GM12878 (cell line): ENCODE results near the gene SIL1. TPM values are rescaled to one million over a fixed set of nuclear protein-coding genes. Genes with fewer than 3 reads are reported as not detected.

ENCODE experiments used
- ATAC-seq: fragments of 200-7000 bp; cut with Tn5 transposase; 3 replicates; pipeline ENCODE4 v1.9.1; 2020; ENCODE audit warnings: mild to moderate bottlenecking, moderate library complexity
- BruUV-seq: library from RNA; stranded (reverse); fragments of 400-500 nt; replicated peaks from 2 replicates; lab custom pipeline; 2021; lab: Mats Ljungman, UMichigan
- CTCF ChIA-PET: fragments of 300-600 bp; sonication (Branson Sonifier 250); formaldehyde crosslinking; extraction: SDS; loops from one replicate; lab custom pipeline; 2021; ENCODE audit warnings: inconsistent platforms; lab: Yijun Ruan, JAX
- POLR2A ChIA-PET: fragments of 350-600 bp; formaldehyde crosslinking; extraction: SDS; loops from one replicate; lab custom pipeline; 2021; ENCODE audit warnings: inconsistent platforms; lab: Charles Lee
- RAD21 ChIA-PET: fragments of 300-600 bp; sonication (Branson Sonifier 250); formaldehyde crosslinking; loops from one replicate; lab custom pipeline; 2023; ENCODE audit warnings: antibody characterized with exemption; ENCODE audit not compliant: unreplicated experiment; lab: Charles Lee
- SMC1A ChIA-PET: fragments of 300-600 bp; sonication (Branson Sonifier 250); formaldehyde crosslinking; loops from one replicate; lab custom pipeline; 2023; ENCODE audit not compliant: unreplicated experiment, uncharacterized antibody; lab: Charles Lee
- DNase-seq: peaks from one replicate; pipeline ENCODE4 v3.0.0-alpha.2; 2011; ENCODE audit warnings: low read depth, low spot score
- FAIRE-seq: peaks from 3 replicates; lab custom pipeline; 2011; peaks lifted over from hg19 to GRCh38; lab: Jason Lieb, UNC
- H2AFZ ChIP-seq: 2 replicates; pipeline ENCODE4 v1.6.0; 2011; ENCODE audit warnings: low read depth, low read length, control low read depth; ENCODE audit not compliant: control insufficient read depth
- H3K27ac ChIP-seq: 2 replicates; pipeline ENCODE4 v1.5.1; 2011; ENCODE audit warnings: control low read depth; ENCODE audit not compliant: control insufficient read depth, insufficient read depth
- H3K27me3 ChIP-seq, 2 experiments: replicated peaks in 1 of 2; 2 replicates each; pipeline versions ENCODE4 v1.6.0 to v1.6.1; 2011; ENCODE audit warnings: low read length in 1 of 2; ENCODE audit not compliant: control insufficient read depth in 2 of 2, insufficient read depth in 2 of 2
- H3K36me3 ChIP-seq, 2 experiments: 2 replicates each; pipeline ENCODE4 v1.5.1; 2011; ENCODE audit warnings: low read length in 1 of 2; ENCODE audit not compliant: control insufficient read depth in 2 of 2, insufficient read depth in 2 of 2
- H3K4me1 ChIP-seq: 2 replicates; pipeline ENCODE4 v1.6.1; 2011; ENCODE audit warnings: mild to moderate bottlenecking, low read length, moderate library complexity, mixed read lengths; ENCODE audit not compliant: control insufficient read depth, insufficient read depth
- H3K4me2 ChIP-seq: 2 replicates; pipeline ENCODE4 v1.6.0; 2011; ENCODE audit warnings: control low read depth; ENCODE audit not compliant: control insufficient read depth, insufficient read depth
- H3K4me3 ChIP-seq: fragments of 200-600 bp; sonication (generic); 2 replicates; pipeline ENCODE4 v1.5.1; 2016
- H3K79me2 ChIP-seq: 2 replicates; pipeline ENCODE4 v1.6.0; 2011; ENCODE audit warnings: low read length; ENCODE audit not compliant: control insufficient read depth, insufficient read depth
- H3K9ac ChIP-seq: 2 replicates; pipeline ENCODE4 v1.8.0; 2011; ENCODE audit warnings: low read length, control low read depth, mixed read lengths; ENCODE audit not compliant: control insufficient read depth, insufficient read depth
- H3K9me3 ChIP-seq: replicated peaks from 3 replicates; pipeline ENCODE4 v1.5.1; 2011; ENCODE audit warnings: mild to moderate bottlenecking, low read length; ENCODE audit not compliant: control insufficient read depth, insufficient read depth
- H4K20me1 ChIP-seq: 2 replicates; pipeline ENCODE4 v1.6.0; 2011; ENCODE audit not compliant: control insufficient read depth, insufficient read depth
- CHD2 ChIP-seq: IDR thresholded peaks from 2 replicates; pipeline ENCODE4 v1.6.1; 2011; ENCODE audit warnings: low read depth, low read length, improper control_type of control experiment, borderline replicate concordance
- IRF4 ChIP-seq: IDR thresholded peaks from 2 replicates; pipeline ENCODE4 v1.6.1; 2011; ENCODE audit warnings: low read depth, low read length
- KLF5 ChIP-seq: fragments of 450-650 bp; IDR thresholded peaks from 2 replicates; pipeline ENCODE4 v1.6.1; 2014; ENCODE audit warnings: mild to moderate bottlenecking; ENCODE audit not compliant: partially characterized antibody
- MEF2B ChIP-seq: fragments of 450-650 bp; IDR thresholded peaks from 2 replicates; pipeline ENCODE4 v1.6.1; 2018; ENCODE audit warnings: mild to moderate bottlenecking, moderate library complexity; ENCODE audit not compliant: partially characterized antibody, poor library complexity, severe bottlenecking
- MTA2 ChIP-seq: fragments of 450-650 bp; IDR thresholded peaks from 2 replicates; pipeline ENCODE4 v1.6.1; 2016; ENCODE audit warnings: low read depth, mild to moderate bottlenecking, moderate library complexity
- NFIC ChIP-seq: IDR thresholded peaks from 2 replicates; pipeline ENCODE4 v1.6.1; 2012; ENCODE audit warnings: low read depth, mild to moderate bottlenecking, inconsistent platforms, low read length, moderate library complexity
- POLR2AphosphoS5 ChIP-seq: IDR thresholded peaks from 2 replicates; pipeline ENCODE4 v1.6.1; 2011; ENCODE audit warnings: mild to moderate bottlenecking, low read length, inconsistent platforms
- POU2F2 ChIP-seq: IDR thresholded peaks from 3 replicates; pipeline ENCODE4 v1.6.1; 2011; ENCODE audit warnings: low read depth, mild to moderate bottlenecking, low read length, borderline replicate concordance
- RFX5 ChIP-seq: IDR thresholded peaks from 2 replicates; pipeline ENCODE4 v1.6.1; 2011; ENCODE audit warnings: low read depth, low read length, improper control_type of control experiment
- YBX1 ChIP-seq: fragments of 450-650 bp; IDR thresholded peaks from 2 replicates; pipeline ENCODE4 v1.6.1; 2016; ENCODE audit warnings: antibody characterized with exemption
- ZZZ3 ChIP-seq: IDR thresholded peaks from 2 replicates; pipeline ENCODE4 v1.6.1; 2011; ENCODE audit warnings: low read depth; ENCODE audit not compliant: control insufficient read depth, insufficient read length
- whole genome bisulfite sequencing: methylation state at CpG from one replicate; pipeline ENCODE4 v1.1.6; 2016; ENCODE audit warnings: low lambda C conversion rate; ENCODE audit not compliant: insufficient replicate concordance, insufficient coverage; ENCODE audit errors: missing lambda C conversion rate; 5-methylcytosine and 5-hydroxymethylcytosine counted together
- in situ Hi-C: fragments of 300-500 bp; cut with MboI; formaldehyde crosslinking; loops from 9 replicates; pipeline ENCODE4 v1.14.3; 2018; ENCODE audit warnings: mixed read lengths
- intact Hi-C: fragments of 100-400 bp; cut with micrococcal nuclease; formaldehyde crosslinking; loops from one replicate; pipeline ENCODE4 v1.14.2; 2022; ENCODE audit not compliant: unreplicated experiment
- polyA plus RNA-seq, 11 experiments: library from polyadenylated mRNA; depleted of rRNA in 4 of 11; unstranded in 6 of 11; stranded (reverse) in 5 of 11; fragments of >200 nt; fragmentation: Nextera tagmentation in 4 of 11; fragmentation: Illumina TruSeq in 1 of 11; extraction: Ambion mirVana in 4 of 11; extraction: Trizol in 1 of 11; gene quantifications; 1 replicate in 1 of 11; 2 replicates in 10 of 11; pipeline versions ENCODE4 v1.2.1 to v1.2.3, GENCODE V29; 2011 to 2016; ENCODE audit warnings: inconsistent platforms in 2 of 11, missing spikeins in 2 of 11, low read depth in 1 of 11
- total RNA-seq, 4 experiments: library from RNA; depleted of rRNA in 3 of 4; stranded (reverse); fragments of >200 nt in 3 of 4; fragmentation: Illumina TruSeq in 1 of 4; extraction: Trizol in 1 of 4; gene quantifications; 2 replicates each; pipeline versions ENCODE4 v1.2.1 to v1.2.3, GENCODE V29; 2013 to 2021
- TF ChIP-seq, protein P1 (sequence below): fragments of 450-650 bp; formaldehyde crosslinking; IDR thresholded peaks from 2 replicates; pipeline ENCODE4 v1.4.0; 2020; ENCODE audit warnings: mild to moderate bottlenecking, moderate library complexity
- TF ChIP-seq, protein P2 (sequence below): fragments of 450-650 bp; IDR thresholded peaks from 2 replicates; pipeline ENCODE4 v1.6.1; 2016; ENCODE audit warnings: mild to moderate bottlenecking
- TF ChIP-seq, protein P3 (sequence below): fragments of 450-650 bp; IDR thresholded peaks from 2 replicates; pipeline ENCODE4 v1.6.1; 2014; ENCODE audit warnings: mild to moderate bottlenecking

The SIL1 gene
- total and polyA plus RNA-seq, 10 of the 15 experiments (the other 5 are each of a cell fraction or from before 2014, with no cell fraction given), result 4.1 to 49.8 (median 29.4) TPM

DNA sequence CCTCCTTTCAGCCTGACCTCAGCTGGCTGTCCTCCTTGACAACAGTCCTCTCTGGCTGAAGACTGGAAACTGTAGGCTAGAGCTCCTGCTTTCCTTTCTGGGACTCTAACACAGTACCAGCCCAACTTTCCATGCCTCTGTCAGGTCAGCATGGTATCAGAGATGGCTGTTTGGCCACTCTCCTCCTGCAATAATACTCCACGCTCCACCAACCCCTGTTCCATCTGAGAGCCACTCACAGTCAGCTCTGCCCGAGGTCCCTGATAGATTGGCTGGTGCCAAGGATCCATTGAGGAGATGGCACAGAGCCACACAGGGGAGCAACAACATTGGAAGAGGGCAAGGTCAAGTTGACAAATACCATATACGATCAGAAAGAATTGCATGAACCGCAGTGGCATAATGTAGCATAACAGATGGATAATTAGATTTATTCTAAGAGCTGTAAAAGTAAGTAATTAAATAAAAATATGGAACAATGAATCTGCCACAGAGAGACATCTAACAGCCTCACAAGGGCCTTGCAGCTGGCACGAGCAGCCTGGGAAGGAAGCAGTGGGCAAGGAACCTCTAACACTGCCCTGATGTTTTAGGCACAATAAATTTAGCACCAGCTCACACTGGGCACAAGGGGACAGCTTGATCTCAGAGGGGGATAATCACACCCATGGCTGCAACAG is 228.7 kb downstream of the SIL1 start:
- CTCF ChIA-PET, result no interaction called here
- BruUV-seq, result no TSS peak
- RAD21 ChIA-PET, result no interaction called here
- Histone ChIP-seq H3K4me2 (no peak overlapping the region), H3K4me1 (no peaks in the 10 kb centered on the region), H3K4me3 (no peak overlapping the region), H3K9me3 (no peaks in the 10 kb centered on the region), H3K27ac (no peak overlapping the region), H3K9ac (no peak overlapping the region), H2AFZ (no peak overlapping the region), H4K20me1 (no peaks in the 10 kb centered on the region)
- intact Hi-C loops, result no loop called here
- POLR2A ChIA-PET, result no interaction called here
- DNase-seq (no peak), FAIRE-seq (no peak), ATAC-seq (no peak)
- TF ChIP-seq IRF4 (no peak), NFIC (no peak), YBX1 (no peak), ZZZ3 (no peak), RFX5 (no peak), KLF5 (no peak), MEF2B (no peak), POU2F2 (no peak), MTA2 (no peak), CHD2 (no peak), POLR2AphosphoS5 (no peak)
- TF ChIP-seq, protein P1, sequence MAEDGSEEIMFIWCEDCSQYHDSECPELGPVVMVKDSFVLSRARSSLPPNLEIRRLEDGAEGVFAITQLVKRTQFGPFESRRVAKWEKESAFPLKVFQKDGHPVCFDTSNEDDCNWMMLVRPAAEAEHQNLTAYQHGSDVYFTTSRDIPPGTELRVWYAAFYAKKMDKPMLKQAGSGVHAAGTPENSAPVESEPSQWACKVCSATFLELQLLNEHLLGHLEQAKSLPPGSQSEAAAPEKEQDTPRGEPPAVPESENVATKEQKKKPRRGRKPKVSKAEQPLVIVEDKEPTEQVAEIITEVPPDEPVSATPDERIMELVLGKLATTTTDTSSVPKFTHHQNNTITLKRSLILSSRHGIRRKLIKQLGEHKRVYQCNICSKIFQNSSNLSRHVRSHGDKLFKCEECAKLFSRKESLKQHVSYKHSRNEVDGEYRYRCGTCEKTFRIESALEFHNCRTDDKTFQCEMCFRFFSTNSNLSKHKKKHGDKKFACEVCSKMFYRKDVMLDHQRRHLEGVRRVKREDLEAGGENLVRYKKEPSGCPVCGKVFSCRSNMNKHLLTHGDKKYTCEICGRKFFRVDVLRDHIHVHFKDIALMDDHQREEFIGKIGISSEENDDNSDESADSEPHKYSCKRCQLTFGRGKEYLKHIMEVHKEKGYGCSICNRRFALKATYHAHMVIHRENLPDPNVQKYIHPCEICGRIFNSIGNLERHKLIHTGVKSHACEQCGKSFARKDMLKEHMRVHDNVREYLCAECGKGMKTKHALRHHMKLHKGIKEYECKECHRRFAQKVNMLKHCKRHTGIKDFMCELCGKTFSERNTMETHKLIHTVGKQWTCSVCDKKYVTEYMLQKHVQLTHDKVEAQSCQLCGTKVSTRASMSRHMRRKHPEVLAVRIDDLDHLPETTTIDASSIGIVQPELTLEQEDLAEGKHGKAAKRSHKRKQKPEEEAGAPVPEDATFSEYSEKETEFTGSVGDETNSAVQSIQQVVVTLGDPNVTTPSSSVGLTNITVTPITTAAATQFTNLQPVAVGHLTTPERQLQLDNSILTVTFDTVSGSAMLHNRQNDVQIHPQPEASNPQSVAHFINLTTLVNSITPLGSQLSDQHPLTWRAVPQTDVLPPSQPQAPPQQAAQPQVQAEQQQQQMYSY (CRISPR knock-in tag), result no peak
- TF ChIP-seq, protein P2, sequence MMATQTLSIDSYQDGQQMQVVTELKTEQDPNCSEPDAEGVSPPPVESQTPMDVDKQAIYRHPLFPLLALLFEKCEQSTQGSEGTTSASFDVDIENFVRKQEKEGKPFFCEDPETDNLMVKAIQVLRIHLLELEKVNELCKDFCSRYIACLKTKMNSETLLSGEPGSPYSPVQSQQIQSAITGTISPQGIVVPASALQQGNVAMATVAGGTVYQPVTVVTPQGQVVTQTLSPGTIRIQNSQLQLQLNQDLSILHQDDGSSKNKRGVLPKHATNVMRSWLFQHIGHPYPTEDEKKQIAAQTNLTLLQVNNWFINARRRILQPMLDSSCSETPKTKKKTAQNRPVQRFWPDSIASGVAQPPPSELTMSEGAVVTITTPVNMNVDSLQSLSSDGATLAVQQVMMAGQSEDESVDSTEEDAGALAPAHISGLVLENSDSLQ, result no peak
- TF ChIP-seq, protein P3, sequence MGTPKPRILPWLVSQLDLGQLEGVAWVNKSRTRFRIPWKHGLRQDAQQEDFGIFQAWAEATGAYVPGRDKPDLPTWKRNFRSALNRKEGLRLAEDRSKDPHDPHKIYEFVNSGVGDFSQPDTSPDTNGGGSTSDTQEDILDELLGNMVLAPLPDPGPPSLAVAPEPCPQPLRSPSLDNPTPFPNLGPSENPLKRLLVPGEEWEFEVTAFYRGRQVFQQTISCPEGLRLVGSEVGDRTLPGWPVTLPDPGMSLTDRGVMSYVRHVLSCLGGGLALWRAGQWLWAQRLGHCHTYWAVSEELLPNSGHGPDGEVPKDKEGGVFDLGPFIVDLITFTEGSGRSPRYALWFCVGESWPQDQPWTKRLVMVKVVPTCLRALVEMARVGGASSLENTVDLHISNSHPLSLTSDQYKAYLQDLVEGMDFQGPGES, result no peak
- TF ChIP-seq, all 136 proteins: peak for 0
- in situ Hi-C loops, result no loop called here
- WGBS, result over 99% methylated on average over 5 of the region's 5 CpGs
- Histone ChIP-seq H3K27me3 (no peaks in the 10 kb centered on the region), H3K36me3 (no peaks in the 10 kb centered on the region), H3K79me2 (no peaks in the 10 kb centered on the region)
- SMC1A ChIA-PET, result no interaction called here
